Esophagus squamous epithelium (tissue), 4 donors: Measurements from ENCODE around the gene ZNF892.

Experiments
- POLR2A ChIP-seq, 4 donors: fragments of 450-650 bp; IDR thresholded peaks; one replicate each; pipeline ENCODE4 v1.6.1; 2017; ENCODE audit warnings: antibody characterized with exemption in 4 of 4, mild to moderate bottlenecking in 4 of 4, moderate library complexity in 3 of 4
- TF ChIP-seq, protein P1 (sequence below), 6 experiments: fragments of 450-650 bp in 4 of 6; fragments of 200-600 bp in 2 of 6; sonication (generic) in 2 of 6; IDR thresholded peaks; one replicate each; pipeline ENCODE4 v1.5.1; 2016 to 2019; ENCODE audit warnings: antibody characterized with exemption in 6 of 6, mild to moderate bottlenecking in 4 of 6, moderate library complexity in 4 of 6

- TF ChIP-seq, protein P1, sequence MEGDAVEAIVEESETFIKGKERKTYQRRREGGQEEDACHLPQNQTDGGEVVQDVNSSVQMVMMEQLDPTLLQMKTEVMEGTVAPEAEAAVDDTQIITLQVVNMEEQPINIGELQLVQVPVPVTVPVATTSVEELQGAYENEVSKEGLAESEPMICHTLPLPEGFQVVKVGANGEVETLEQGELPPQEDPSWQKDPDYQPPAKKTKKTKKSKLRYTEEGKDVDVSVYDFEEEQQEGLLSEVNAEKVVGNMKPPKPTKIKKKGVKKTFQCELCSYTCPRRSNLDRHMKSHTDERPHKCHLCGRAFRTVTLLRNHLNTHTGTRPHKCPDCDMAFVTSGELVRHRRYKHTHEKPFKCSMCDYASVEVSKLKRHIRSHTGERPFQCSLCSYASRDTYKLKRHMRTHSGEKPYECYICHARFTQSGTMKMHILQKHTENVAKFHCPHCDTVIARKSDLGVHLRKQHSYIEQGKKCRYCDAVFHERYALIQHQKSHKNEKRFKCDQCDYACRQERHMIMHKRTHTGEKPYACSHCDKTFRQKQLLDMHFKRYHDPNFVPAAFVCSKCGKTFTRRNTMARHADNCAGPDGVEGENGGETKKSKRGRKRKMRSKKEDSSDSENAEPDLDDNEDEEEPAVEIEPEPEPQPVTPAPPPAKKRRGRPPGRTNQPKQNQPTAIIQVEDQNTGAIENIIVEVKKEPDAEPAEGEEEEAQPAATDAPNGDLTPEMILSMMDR (IDR thresholded peaks at IDR 0.05), result no peak
- TF ChIP-seq POLR2A (IDR thresholded peaks at IDR 0.05), result no peak
Measured at GRCh38 chr2:95215018-95215612, 7.8 kb downstream of the ZNF892 start.
